IPS DF 19.7 (cell line): Measurements from ENCODE around the gene MLLT3.

Source experiments
- DNase-seq: peaks from one replicate; pipeline ENCODE4 v3.0.0-alpha.2; 2013; ENCODE audit warnings: low read depth, low spot score

The MLLT3 gene

GRCh38 chr9:20349568-20349967 lies 272.7 kb downstream of the MLLT3 start:
- DNase-seq: no peak

- no peak for DNase-seq
Observed at GRCh38 chr9:20343325-20343724, 279.0 kb downstream of the MLLT3 start.

- DNase-seq: no peak
Observed at GRCh38 chr9:20340511-20340861, 281.8 kb downstream of the MLLT3 start.

- no peak for DNase-seq
Observed at GRCh38 chr9:20335668-20336332, 286.5 kb downstream of the MLLT3 start.

GRCh38 chr9:20333991-20334390 lies 288.3 kb downstream of the MLLT3 start:
- no peak for DNase-seq

- no peak for DNase-seq
Observed at GRCh38 chr9:20331095-20331685, 291.1 kb downstream of the MLLT3 start.

GRCh38 chr9:20330688-20331087 lies 291.6 kb downstream of the MLLT3 start:
- DNase-seq: no peak

- DNase-seq: no peak
Observed at GRCh38 chr9:20326516-20326915, 295.8 kb downstream of the MLLT3 start.

GRCh38 chr9:20325008-20325407 lies 297.3 kb downstream of the MLLT3 start:
- no peak for DNase-seq

GRCh38 chr9:20322212-20322611 lies 300.1 kb downstream of the MLLT3 start:
- DNase-seq: no peak

- DNase-seq: no peak
Observed at GRCh38 chr9:20321423-20322082, 300.7 kb downstream of the MLLT3 start.

GRCh38 chr9:20320921-20321320 lies 301.4 kb downstream of the MLLT3 start:
- no peak for DNase-seq

GRCh38 chr9:20319641-20320337 lies 302.5 kb downstream of the MLLT3 start:
- no peak for DNase-seq

- DNase-seq: no peak
Observed at GRCh38 chr9:20319241-20319640, 303.1 kb downstream of the MLLT3 start.

GRCh38 chr9:20317701-20318100 lies 304.6 kb downstream of the MLLT3 start:
- DNase-seq: no peak

GRCh38 chr9:20316372-20316771 lies 305.9 kb downstream of the MLLT3 start:
- no peak for DNase-seq

GRCh38 chr9:20315677-20316076 lies 306.6 kb downstream of the MLLT3 start:
- DNase-seq: no peak

GRCh38 chr9:20314981-20315380 lies 307.3 kb downstream of the MLLT3 start:
- DNase-seq: no peak

GRCh38 chr9:20313415-20313814 lies 308.9 kb downstream of the MLLT3 start:
- no peak for DNase-seq

GRCh38 chr9:20312732-20313131 lies 309.6 kb downstream of the MLLT3 start:
- DNase-seq: no peak

GRCh38 chr9:20310024-20310423 lies 312.3 kb downstream of the MLLT3 start:
- DNase-seq: no peak

GRCh38 chr9:20309124-20309523 lies 313.2 kb downstream of the MLLT3 start:
- no peak for DNase-seq

GRCh38 chr9:20307621-20308020 lies 314.7 kb downstream of the MLLT3 start:
- no peak for DNase-seq
